K562 (cell line): Measurements from ENCODE around the gene BMP2K. TPM values are rescaled to one million over a fixed set of nuclear protein-coding genes. Genes with fewer than 3 reads are reported as not detected.

ENCODE experiments used
- ADNP ChIP-seq: fragments of 200-800 bp; sonication (Bioruptor generic); IDR thresholded peaks from 2 replicates; pipeline ENCODE4 v1.6.1; 2016; ENCODE audit warnings: missing genetic modification characterization, missing compliant biosample characterization
- GTF2F1 ChIP-seq: IDR thresholded peaks from 2 replicates; pipeline ENCODE4 v1.6.1; 2011; ENCODE audit warnings: low read depth, low read length, improper control_type of control experiment
- ILF3 ChIP-seq: fragments of 450-650 bp; IDR thresholded peaks from 2 replicates; pipeline ENCODE4 v1.6.1; 2018; ENCODE audit warnings: antibody characterized with exemption, mild to moderate bottlenecking, moderate library complexity, borderline replicate concordance
- MAFF ChIP-seq: IDR thresholded peaks from 2 replicates; pipeline ENCODE4 v1.6.1; 2012; ENCODE audit warnings: low read length, improper control_type of control experiment
- MAFG ChIP-seq: fragments of 450-650 bp; conservative IDR thresholded peaks from 2 replicates; pipeline ENCODE4 v1.6.1; 2016; ENCODE audit warnings: missing genetic modification characterization, missing compliant biosample characterization
- NCOR1 ChIP-seq: fragments of 450-650 bp; IDR thresholded peaks from 2 replicates; pipeline ENCODE4 v1.6.1; 2016; ENCODE audit warnings: mild to moderate bottlenecking, moderate library complexity
- PBX2 ChIP-seq, 2 experiments: IDR thresholded peaks in 1 of 2; conservative IDR thresholded peaks in 1 of 2; 2 replicates each; pipeline ENCODE4 v1.6.1; 2016; ENCODE audit warnings: low read depth in 2 of 2, mild to moderate bottlenecking in 1 of 2, missing compliant biosample characterization in 1 of 2, missing genetic modification characterization in 1 of 2, moderate library complexity in 1 of 2
- PHF21A ChIP-seq: fragments of 450-650 bp; IDR thresholded peaks from 2 replicates; pipeline ENCODE4 v1.6.1; 2017; ENCODE audit warnings: low read depth, borderline replicate concordance
- TAL1 ChIP-seq: fragments of 450-650 bp; IDR thresholded peaks from 2 replicates; pipeline ENCODE4 v1.6.1; 2016; ENCODE audit warnings: mild to moderate bottlenecking
- ZNF764 ChIP-seq: fragments of 250-450 bp; sonication (Bioruptor Pico); IDR thresholded peaks from 2 replicates; pipeline ENCODE4 v1.4.0; 2020; ENCODE audit warnings: low read depth, mild to moderate bottlenecking, moderate library complexity
- polyA plus RNA-seq, 8 experiments: library from polyadenylated mRNA; depleted of rRNA in 4 of 8; stranded (reverse) in 5 of 8; unstranded in 3 of 8; fragments of >200 nt; fragmentation: Nextera tagmentation in 2 of 8; fragmentation: Illumina TruSeq in 1 of 8; extraction: Ambion mirVana in 2 of 8; extraction: Trizol in 1 of 8; gene quantifications; 2 replicates each; pipeline versions ENCODE4 v1.2.1 to v1.2.3, GENCODE V29; 2011 to 2014; ENCODE audit warnings: inconsistent platforms in 1 of 8, missing spikeins in 1 of 8
- total RNA-seq, 7 experiments: library from RNA; depleted of rRNA in 6 of 7; stranded (reverse); fragments of >200 nt in 6 of 7; fragmentation: Illumina TruSeq in 2 of 7; extraction: Trizol in 2 of 7; gene quantifications; 2 replicates each; pipeline versions ENCODE4 v1.2.1 to v1.2.3, GENCODE V29; 2011 to 2021; ENCODE audit warnings: low replicate concordance in 1 of 7
- TF ChIP-seq, protein P1 (sequence below): sonication (generic); formaldehyde crosslinking; IDR thresholded peaks from 2 replicates; pipeline ENCODE4 v1.8.1; 2023; ENCODE audit warnings: mild to moderate bottlenecking, missing genetic modification reagents

BMP2K gene
- total and polyA plus RNA-seq, 9 of the 15 experiments (the other 6 are each of a cell fraction or from before 2014, with no cell fraction given) = 17.0 to 217 (median 104) TPM

DNA sequence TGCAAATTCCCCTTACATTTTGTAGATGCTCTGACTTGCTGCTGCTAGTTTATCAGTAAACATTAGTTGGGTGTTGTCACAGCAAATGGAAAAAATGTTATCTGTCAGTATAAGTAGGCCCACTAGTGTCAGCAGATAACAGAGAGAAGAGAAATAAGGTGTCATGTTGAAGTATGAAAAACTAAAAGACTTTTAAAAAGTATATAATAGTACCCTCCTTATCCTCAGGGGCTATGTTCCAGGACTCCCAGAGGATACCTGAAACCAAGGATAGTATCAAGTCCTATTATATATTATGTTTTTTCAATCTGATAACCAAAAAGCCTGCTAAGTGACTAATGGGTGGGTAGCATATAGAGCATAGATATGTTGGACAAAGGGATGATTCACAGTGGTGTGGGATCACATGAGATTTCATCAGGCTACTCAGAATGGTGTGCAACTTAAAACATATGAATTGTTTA lies 11.6 kb upstream of the BMP2K start (continued):
- no peak for TF ChIP-seq PBX2 (CRISPR knock-in tag; IDR thresholded peaks at IDR 0.05; ENCODE audit: low read depth)
- peak; percentile 51 for TF ChIP-seq PBX2 (tag; conservative IDR thresholded peaks at IDR 0.05; ENCODE audit: low read depth)
- TF ChIP-seq TAL1 = peak; percentile 72
- TF ChIP-seq GTF2F1 = no peak
- TF ChIP-seq MAFG (tag) = no peak
- no peak for TF ChIP-seq PHF21A
- no peak for TF ChIP-seq MAFF
- TF ChIP-seq ZNF764 = no peak
- TF ChIP-seq ILF3 = no peak
- peak; percentile 70; the same call in 1 of the 2 replicates for TF ChIP-seq ADNP (tag)
- TF ChIP-seq, protein P1, sequence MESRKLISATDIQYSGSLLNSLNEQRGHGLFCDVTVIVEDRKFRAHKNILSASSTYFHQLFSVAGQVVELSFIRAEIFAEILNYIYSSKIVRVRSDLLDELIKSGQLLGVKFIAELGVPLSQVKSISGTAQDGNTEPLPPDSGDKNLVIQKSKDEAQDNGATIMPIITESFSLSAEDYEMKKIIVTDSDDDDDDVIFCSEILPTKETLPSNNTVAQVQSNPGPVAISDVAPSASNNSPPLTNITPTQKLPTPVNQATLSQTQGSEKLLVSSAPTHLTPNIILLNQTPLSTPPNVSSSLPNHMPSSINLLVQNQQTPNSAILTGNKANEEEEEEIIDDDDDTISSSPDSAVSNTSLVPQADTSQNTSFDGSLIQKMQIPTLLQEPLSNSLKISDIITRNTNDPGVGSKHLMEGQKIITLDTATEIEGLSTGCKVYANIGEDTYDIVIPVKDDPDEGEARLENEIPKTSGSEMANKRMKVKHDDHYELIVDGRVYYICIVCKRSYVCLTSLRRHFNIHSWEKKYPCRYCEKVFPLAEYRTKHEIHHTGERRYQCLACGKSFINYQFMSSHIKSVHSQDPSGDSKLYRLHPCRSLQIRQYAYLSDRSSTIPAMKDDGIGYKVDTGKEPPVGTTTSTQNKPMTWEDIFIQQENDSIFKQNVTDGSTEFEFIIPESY (CRISPR knock-in tag) = no peak
- peak; percentile 74 for TF ChIP-seq NCOR1
